GM12878 (cell line): Measurements from ENCODE around the gene ANXA8L1. TPM values are rescaled to one million over a fixed set of nuclear protein-coding genes. Genes with fewer than 3 reads are reported as not detected.

Source experiments
- ATAC-seq: fragments of 200-7000 bp; cut with Tn5 transposase; 3 replicates; pipeline ENCODE4 v1.9.1; 2020; ENCODE audit warnings: mild to moderate bottlenecking, moderate library complexity
- BruUV-seq: library from RNA; stranded (reverse); fragments of 400-500 nt; replicated peaks from 2 replicates; lab custom pipeline; 2021; lab: Mats Ljungman, UMichigan
- CTCF ChIA-PET: fragments of 300-600 bp; sonication (Branson Sonifier 250); formaldehyde crosslinking; extraction: SDS; loops from one replicate; lab custom pipeline; 2021; ENCODE audit warnings: inconsistent platforms; lab: Yijun Ruan, JAX
- POLR2A ChIA-PET: fragments of 350-600 bp; formaldehyde crosslinking; extraction: SDS; loops from one replicate; lab custom pipeline; 2021; ENCODE audit warnings: inconsistent platforms; lab: Charles Lee
- RAD21 ChIA-PET: fragments of 300-600 bp; sonication (Branson Sonifier 250); formaldehyde crosslinking; loops from one replicate; lab custom pipeline; 2023; ENCODE audit warnings: antibody characterized with exemption; ENCODE audit not compliant: unreplicated experiment; lab: Charles Lee
- SMC1A ChIA-PET: fragments of 300-600 bp; sonication (Branson Sonifier 250); formaldehyde crosslinking; loops from one replicate; lab custom pipeline; 2023; ENCODE audit not compliant: unreplicated experiment, uncharacterized antibody; lab: Charles Lee
- DNase-seq: peaks from one replicate; pipeline ENCODE4 v3.0.0-alpha.2; 2011; ENCODE audit warnings: low read depth, low spot score
- FAIRE-seq: peaks from 3 replicates; lab custom pipeline; 2011; peaks lifted over from hg19 to GRCh38; lab: Jason Lieb, UNC
- H2AFZ ChIP-seq: 2 replicates; pipeline ENCODE4 v1.6.0; 2011; ENCODE audit warnings: low read depth, low read length, control low read depth; ENCODE audit not compliant: control insufficient read depth
- H3K27ac ChIP-seq: 2 replicates; pipeline ENCODE4 v1.5.1; 2011; ENCODE audit warnings: control low read depth; ENCODE audit not compliant: control insufficient read depth, insufficient read depth
- H3K27me3 ChIP-seq, 2 experiments: replicated peaks in 1 of 2; 2 replicates each; pipeline versions ENCODE4 v1.6.0 to v1.6.1; 2011; ENCODE audit warnings: low read length in 1 of 2; ENCODE audit not compliant: control insufficient read depth in 2 of 2, insufficient read depth in 2 of 2
- H3K36me3 ChIP-seq, 2 experiments: 2 replicates each; pipeline ENCODE4 v1.5.1; 2011; ENCODE audit warnings: low read length in 1 of 2; ENCODE audit not compliant: control insufficient read depth in 2 of 2, insufficient read depth in 2 of 2
- H3K4me1 ChIP-seq: 2 replicates; pipeline ENCODE4 v1.6.1; 2011; ENCODE audit warnings: mild to moderate bottlenecking, low read length, moderate library complexity, mixed read lengths; ENCODE audit not compliant: control insufficient read depth, insufficient read depth
- H3K4me2 ChIP-seq: 2 replicates; pipeline ENCODE4 v1.6.0; 2011; ENCODE audit warnings: control low read depth; ENCODE audit not compliant: control insufficient read depth, insufficient read depth
- H3K4me3 ChIP-seq: fragments of 200-600 bp; sonication (generic); 2 replicates; pipeline ENCODE4 v1.5.1; 2016
- H3K79me2 ChIP-seq: 2 replicates; pipeline ENCODE4 v1.6.0; 2011; ENCODE audit warnings: low read length; ENCODE audit not compliant: control insufficient read depth, insufficient read depth
- H3K9ac ChIP-seq: 2 replicates; pipeline ENCODE4 v1.8.0; 2011; ENCODE audit warnings: low read length, control low read depth, mixed read lengths; ENCODE audit not compliant: control insufficient read depth, insufficient read depth
- H3K9me3 ChIP-seq: replicated peaks from 3 replicates; pipeline ENCODE4 v1.5.1; 2011; ENCODE audit warnings: mild to moderate bottlenecking, low read length; ENCODE audit not compliant: control insufficient read depth, insufficient read depth
- H4K20me1 ChIP-seq: 2 replicates; pipeline ENCODE4 v1.6.0; 2011; ENCODE audit not compliant: control insufficient read depth, insufficient read depth
- CBFB ChIP-seq: IDR thresholded peaks from 2 replicates; pipeline ENCODE4 v1.6.1; 2016; ENCODE audit warnings: antibody characterized with exemption, low read depth
- GATAD2B ChIP-seq: fragments of 450-650 bp; conservative IDR thresholded peaks from 2 replicates; pipeline ENCODE4 v1.6.1; 2017; ENCODE audit warnings: low read depth, mild to moderate bottlenecking, moderate library complexity
- HCFC1 ChIP-seq: fragments of 150-350 bp; IDR thresholded peaks from 2 replicates; pipeline ENCODE4 v1.6.1; 2014; ENCODE audit warnings: low read length
- KLF5 ChIP-seq: fragments of 450-650 bp; IDR thresholded peaks from 2 replicates; pipeline ENCODE4 v1.6.1; 2014; ENCODE audit warnings: mild to moderate bottlenecking; ENCODE audit not compliant: partially characterized antibody
- NR2C2 ChIP-seq: IDR thresholded peaks from 2 replicates; pipeline ENCODE4 v1.6.1; 2011; ENCODE audit warnings: borderline replicate concordance, low read depth; ENCODE audit not compliant: control insufficient read depth, insufficient read length
- REST ChIP-seq: IDR thresholded peaks from 2 replicates; pipeline ENCODE4 v1.6.1; 2012; ENCODE audit warnings: mild to moderate bottlenecking, low read depth, low read length
- WRNIP1 ChIP-seq: IDR thresholded peaks from 2 replicates; pipeline ENCODE4 v1.6.1; 2011; ENCODE audit warnings: low read depth, low read length, improper control_type of control experiment, borderline replicate concordance
- YY1 ChIP-seq: IDR thresholded peaks from 2 replicates; pipeline ENCODE4 v1.6.1; 2011; ENCODE audit warnings: low read depth, mild to moderate bottlenecking, low read length
- ZNF217 ChIP-seq: fragments of 450-650 bp; IDR thresholded peaks from 2 replicates; pipeline ENCODE4 v1.6.1; 2017; ENCODE audit warnings: antibody characterized with exemption, mild to moderate bottlenecking
- ZZZ3 ChIP-seq: IDR thresholded peaks from 2 replicates; pipeline ENCODE4 v1.6.1; 2011; ENCODE audit warnings: low read depth; ENCODE audit not compliant: control insufficient read depth, insufficient read length
- WGBS: methylation state at CpG from one replicate; pipeline ENCODE4 v1.1.6; 2016; ENCODE audit warnings: low lambda C conversion rate; ENCODE audit not compliant: insufficient replicate concordance, insufficient coverage; ENCODE audit errors: missing lambda C conversion rate; 5-methylcytosine and 5-hydroxymethylcytosine counted together
- in situ Hi-C: fragments of 300-500 bp; cut with MboI; formaldehyde crosslinking; loops from 9 replicates; pipeline ENCODE4 v1.14.3; 2018; ENCODE audit warnings: mixed read lengths
- intact Hi-C: fragments of 100-400 bp; cut with micrococcal nuclease; formaldehyde crosslinking; loops from one replicate; pipeline ENCODE4 v1.14.2; 2022; ENCODE audit not compliant: unreplicated experiment
- polyA plus RNA-seq, 11 experiments: library from polyadenylated mRNA; depleted of rRNA in 4 of 11; unstranded in 6 of 11; stranded (reverse) in 5 of 11; fragments of >200 nt; fragmentation: Nextera tagmentation in 4 of 11; fragmentation: Illumina TruSeq in 1 of 11; extraction: Ambion mirVana in 4 of 11; extraction: Trizol in 1 of 11; gene quantifications; 1 replicate in 1 of 11; 2 replicates in 10 of 11; pipeline versions ENCODE4 v1.2.1 to v1.2.3, GENCODE V29; 2011 to 2016; ENCODE audit warnings: inconsistent platforms in 2 of 11, missing spikeins in 2 of 11, low read depth in 1 of 11
- total RNA-seq, 4 experiments: library from RNA; depleted of rRNA in 3 of 4; stranded (reverse); fragments of >200 nt in 3 of 4; fragmentation: Illumina TruSeq in 1 of 4; extraction: Trizol in 1 of 4; gene quantifications; 2 replicates each; pipeline versions ENCODE4 v1.2.1 to v1.2.3, GENCODE V29; 2013 to 2021
- TF ChIP-seq, protein P1 (sequence below): fragments of 450-650 bp; IDR thresholded peaks from 2 replicates; pipeline ENCODE4 v1.6.1; 2016; ENCODE audit warnings: mild to moderate bottlenecking
- TF ChIP-seq, protein P2 (sequence below): fragments of 450-650 bp; IDR thresholded peaks from 2 replicates; pipeline ENCODE4 v1.6.1; 2017; ENCODE audit warnings: mild to moderate bottlenecking, low read depth, inconsistent platforms; ENCODE audit not compliant: poor library complexity, severe bottlenecking
- TF ChIP-seq, protein P3 (sequence below): IDR thresholded peaks from 2 replicates; pipeline ENCODE4 v1.6.1; 2011; ENCODE audit warnings: borderline replicate concordance, low read depth, mild to moderate bottlenecking, moderate library complexity, mixed read lengths, low read length; ENCODE audit not compliant: insufficient read depth; ENCODE audit errors: extremely low read length

ANXA8L1 gene
- total and polyA plus RNA-seq, 10 of the 15 experiments (the other 5 are each of a cell fraction or from before 2014, with no cell fraction given), result 0.04 to 0.49 (median 0.22) TPM; not detected in 3

GRCh38 chr10:46328853-46329689 is 46.5 kb upstream of the ANXA8L1 start (continued):
- TF ChIP-seq KLF5 (no peak), WRNIP1 (no peak), GATAD2B (no peak), CBFB (no peak), ZZZ3 (no peak)
- TF ChIP-seq, protein P1, sequence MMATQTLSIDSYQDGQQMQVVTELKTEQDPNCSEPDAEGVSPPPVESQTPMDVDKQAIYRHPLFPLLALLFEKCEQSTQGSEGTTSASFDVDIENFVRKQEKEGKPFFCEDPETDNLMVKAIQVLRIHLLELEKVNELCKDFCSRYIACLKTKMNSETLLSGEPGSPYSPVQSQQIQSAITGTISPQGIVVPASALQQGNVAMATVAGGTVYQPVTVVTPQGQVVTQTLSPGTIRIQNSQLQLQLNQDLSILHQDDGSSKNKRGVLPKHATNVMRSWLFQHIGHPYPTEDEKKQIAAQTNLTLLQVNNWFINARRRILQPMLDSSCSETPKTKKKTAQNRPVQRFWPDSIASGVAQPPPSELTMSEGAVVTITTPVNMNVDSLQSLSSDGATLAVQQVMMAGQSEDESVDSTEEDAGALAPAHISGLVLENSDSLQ, result no peak
- TF ChIP-seq, all 136 proteins: peak for 0

GRCh38 chr10:46329690-46330016 is 45.9 kb upstream of the ANXA8L1 start:
- ATAC-seq, result no peak
- POLR2A ChIA-PET, result no interaction called here
- RAD21 ChIA-PET, result no interaction called here
- no peak for TF ChIP-seq REST
- TF ChIP-seq ZNF217, result no peak
- no peak for TF ChIP-seq HCFC1
- TF ChIP-seq, protein P2, sequence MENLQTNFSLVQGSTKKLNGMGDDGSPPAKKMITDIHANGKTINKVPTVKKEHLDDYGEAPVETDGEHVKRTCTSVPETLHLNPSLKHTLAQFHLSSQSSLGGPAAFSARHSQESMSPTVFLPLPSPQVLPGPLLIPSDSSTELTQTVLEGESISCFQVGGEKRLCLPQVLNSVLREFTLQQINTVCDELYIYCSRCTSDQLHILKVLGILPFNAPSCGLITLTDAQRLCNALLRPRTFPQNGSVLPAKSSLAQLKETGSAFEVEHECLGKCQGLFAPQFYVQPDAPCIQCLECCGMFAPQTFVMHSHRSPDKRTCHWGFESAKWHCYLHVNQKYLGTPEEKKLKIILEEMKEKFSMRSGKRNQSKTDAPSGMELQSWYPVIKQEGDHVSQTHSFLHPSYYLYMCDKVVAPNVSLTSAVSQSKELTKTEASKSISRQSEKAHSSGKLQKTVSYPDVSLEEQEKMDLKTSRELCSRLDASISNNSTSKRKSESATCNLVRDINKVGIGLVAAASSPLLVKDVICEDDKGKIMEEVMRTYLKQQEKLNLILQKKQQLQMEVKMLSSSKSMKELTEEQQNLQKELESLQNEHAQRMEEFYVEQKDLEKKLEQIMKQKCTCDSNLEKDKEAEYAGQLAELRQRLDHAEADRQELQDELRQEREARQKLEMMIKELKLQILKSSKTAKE, result no peak
- TF ChIP-seq YY1, result no peak
- no peak for TF ChIP-seq NR2C2
- TF ChIP-seq, protein P3, sequence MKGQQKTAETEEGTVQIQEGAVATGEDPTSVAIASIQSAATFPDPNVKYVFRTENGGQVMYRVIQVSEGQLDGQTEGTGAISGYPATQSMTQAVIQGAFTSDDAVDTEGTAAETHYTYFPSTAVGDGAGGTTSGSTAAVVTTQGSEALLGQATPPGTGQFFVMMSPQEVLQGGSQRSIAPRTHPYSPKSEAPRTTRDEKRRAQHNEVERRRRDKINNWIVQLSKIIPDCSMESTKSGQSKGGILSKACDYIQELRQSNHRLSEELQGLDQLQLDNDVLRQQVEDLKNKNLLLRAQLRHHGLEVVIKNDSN, result no peak

More at GRCh38 chr10:46329690-46330016, 45.9 kb upstream of the ANXA8L1 start:
- Histone ChIP-seq H3K27ac (no peak overlapping the region), H3K4me3 (no peak overlapping the region), H3K4me2 (no peak overlapping the region), H3K36me3 (no peaks in the 10 kb centered on the region), H3K4me1 (no peaks in the 10 kb centered on the region), H4K20me1 (no peaks in the 10 kb centered on the region), H3K9me3 (no peaks in the 10 kb centered on the region), H3K27me3 (no peaks in the 10 kb centered on the region; a peak in 2 of 4 replicates), H2AFZ (no peak overlapping the region), H3K9ac (no peak overlapping the region), H3K79me2 (no peaks in the 10 kb centered on the region)
- in situ Hi-C loops, result no loop called here
- DNase-seq, result no peak
- ChIA-PET CTCF (no interaction called here), SMC1A (no interaction called here)
- 30% methylated on average over 8 of the region's 8 CpGs for WGBS
- FAIRE-seq, result no peak
- no TSS peak for BruUV-seq
- intact Hi-C loops, result no loop called here
